A549 (cell line): Measurements from ENCODE around the gene APCDD1. TPM values are rescaled to one million over a fixed set of nuclear protein-coding genes. Genes with fewer than 3 reads are reported as not detected.
A peak's percentile ranks its signal among the peaks of the same experiment; 100 is the strongest.

Experiments used
- ATAC-seq, 2 experiments: fragments of 200-7000 bp in 1 of 2; fragments of >200 bp in 1 of 2; cut with Nextera tagmentation in 1 of 2; cut with Tn5 transposase in 1 of 2; 3 replicates each; pipeline versions ENCODE4 v1.8.0 to v1.9.1; 2018 to 2020; ENCODE audit warnings: mild to moderate bottlenecking in 1 of 2, moderate library complexity in 1 of 2
- CTCF ChIA-PET: fragments of 300-600 bp; sonication (Branson Sonifier 250); formaldehyde crosslinking; extraction: SDS; loops from one replicate; lab custom pipeline; 2021; ENCODE audit warnings: antibody characterized with exemption, inconsistent platforms; lab: Yijun Ruan, JAX
- POLR2A ChIA-PET: fragments of 350-600 bp; formaldehyde crosslinking; extraction: SDS; loops from one replicate; lab custom pipeline; 2021; ENCODE audit warnings: antibody characterized with exemption, inconsistent platforms; lab: Yijun Ruan, JAX
- DNase-seq, 2 experiments: peaks; one replicate each; pipeline versions ENCODE4 v3.0.0 to v3.0.0-alpha.2; 2011 to 2016; ENCODE audit warnings: low read depth in 1 of 2, low spot score in 1 of 2
- FAIRE-seq: peaks from 2 replicates; lab custom pipeline; 2011; peaks lifted over from hg19 to GRCh38; lab: Jason Lieb, UNC
- H3K27ac ChIP-seq, 2 experiments: fragments of >200 bp; sonication (Bioruptor Twin); formaldehyde crosslinking; 3 replicates each; pipeline ENCODE4 v1.5.1; 2016 to 2017
- H3K4me1 ChIP-seq: fragments of >200 bp; sonication (Bioruptor Twin); formaldehyde crosslinking; 3 replicates; pipeline ENCODE4 v1.6.1; 2016
- H3K4me2 ChIP-seq: fragments of >200 bp; sonication (Bioruptor Twin); formaldehyde crosslinking; 3 replicates; pipeline ENCODE4 v1.6.1; 2016
- H3K4me3 ChIP-seq: fragments of >200 bp; sonication (Bioruptor Twin); formaldehyde crosslinking; 3 replicates; pipeline ENCODE4 v1.5.1; 2016
- H3K9me3 ChIP-seq: fragments of >200 bp; sonication (Bioruptor Twin); formaldehyde crosslinking; 3 replicates; pipeline ENCODE4 v1.6.1; 2016
- ATOH8 ChIP-seq: fragments of 250-450 bp; sonication (Bioruptor Pico); IDR thresholded peaks from 2 replicates; pipeline ENCODE4 v1.5.0; 2020; ENCODE audit warnings: low read depth, mild to moderate bottlenecking, moderate library complexity
- BCL3 ChIP-seq: fragments of >200 bp; sonication (Bioruptor Twin); formaldehyde crosslinking; IDR thresholded peaks from 3 replicates; pipeline ENCODE4 v1.6.1; 2016
- CBX2 ChIP-seq: fragments of 200-600 bp; sonication (generic); IDR thresholded peaks from 2 replicates; pipeline ENCODE4 v1.6.1; 2016; ENCODE audit warnings: low read depth, mild to moderate bottlenecking, borderline replicate concordance
- CEBPB ChIP-seq, 2 experiments: fragments of >200 bp in 1 of 2; sonication (Bioruptor Twin) in 1 of 2; formaldehyde crosslinking in 1 of 2; IDR thresholded peaks; 2 replicates each; pipeline ENCODE4 v1.6.1; 2012 to 2016
- CTCF ChIP-seq: fragments of >200 bp; sonication (Bioruptor Twin); formaldehyde crosslinking; IDR thresholded peaks from 3 replicates; pipeline ENCODE4 v1.5.1; 2016
- E2F6 ChIP-seq: IDR thresholded peaks from 2 replicates; pipeline ENCODE4 v1.6.1; 2012; ENCODE audit warnings: low read depth, borderline replicate concordance
- EHF ChIP-seq: fragments of 250-450 bp; sonication (Bioruptor Pico); IDR thresholded peaks from 2 replicates; pipeline ENCODE4 v1.5.0; 2020; ENCODE audit warnings: mild to moderate bottlenecking
- EP300 ChIP-seq, 2 experiments: fragments of >200 bp; sonication (Bioruptor Twin); formaldehyde crosslinking; IDR thresholded peaks; 2 replicates in 1 of 2; 3 replicates in 1 of 2; pipeline ENCODE4 v1.6.1; 2016 to 2017
- FOSL2 ChIP-seq, 2 experiments: fragments of 450-650 bp in 1 of 2; fragments of >200 bp in 1 of 2; sonication (Bioruptor Twin) in 1 of 2; formaldehyde crosslinking; IDR thresholded peaks; 2 replicates each; pipeline versions ENCODE4 v1.5.0 to v1.6.1; 2016 to 2020; ENCODE audit warnings: mild to moderate bottlenecking in 1 of 2, moderate library complexity in 1 of 2
- HDAC2 ChIP-seq: fragments of 200-600 bp; sonication (generic); IDR thresholded peaks from 2 replicates; pipeline ENCODE4 v1.6.1; 2016
- HES2 ChIP-seq: fragments of >200 bp; sonication (Bioruptor Twin); formaldehyde crosslinking; IDR thresholded peaks from 2 replicates; pipeline ENCODE4 v1.6.1; 2016
- HMGXB4 ChIP-seq: fragments of 250-450 bp; sonication (Bioruptor Pico); IDR thresholded peaks from 2 replicates; pipeline ENCODE4 v1.5.0; 2021; ENCODE audit warnings: mild to moderate bottlenecking, moderate library complexity, borderline replicate concordance
- MAFK ChIP-seq: fragments of 450-650 bp; IDR thresholded peaks from 2 replicates; pipeline ENCODE4 v1.6.1; 2014; ENCODE audit not compliant: partially characterized antibody
- MAZ ChIP-seq: fragments of 150-350 bp; IDR thresholded peaks from 2 replicates; pipeline ENCODE4 v1.6.1; 2014; ENCODE audit warnings: antibody characterized with exemption, low read depth, low read length, borderline replicate concordance
- NFE2L2 ChIP-seq: fragments of 150-350 bp; conservative IDR thresholded peaks from 2 replicates; pipeline ENCODE4 v1.6.1; 2014; ENCODE audit warnings: low read length
- PHF8 ChIP-seq: fragments of 200-600 bp; sonication (generic); IDR thresholded peaks from 2 replicates; pipeline ENCODE4 v1.6.1; 2016; ENCODE audit warnings: low read depth, mild to moderate bottlenecking, antibody characterized with exemption, moderate library complexity, borderline replicate concordance
- RAD21 ChIP-seq, 2 experiments: fragments of >200 bp in 1 of 2; sonication (Bioruptor Twin) in 1 of 2; formaldehyde crosslinking in 1 of 2; IDR thresholded peaks in 1 of 2; conservative IDR thresholded peaks in 1 of 2; 2 replicates in 1 of 2; 3 replicates in 1 of 2; pipeline ENCODE4 v1.6.1; 2012 to 2018; ENCODE audit warnings: inconsistent platforms in 1 of 2
- REST ChIP-seq: fragments of 200-600 bp; sonication (generic); IDR thresholded peaks from 2 replicates; pipeline ENCODE4 v1.6.1; 2016; ENCODE audit warnings: antibody characterized with exemption, mild to moderate bottlenecking, moderate library complexity
- RFX5 ChIP-seq: fragments of 450-650 bp; IDR thresholded peaks from 2 replicates; pipeline ENCODE4 v1.7.1; 2014; ENCODE audit warnings: antibody characterized with exemption, mild to moderate bottlenecking, moderate library complexity
- TFCP2L1 ChIP-seq: fragments of 250-450 bp; sonication (Bioruptor Pico); IDR thresholded peaks from 2 replicates; pipeline ENCODE4 v1.5.0; 2021; ENCODE audit warnings: mild to moderate bottlenecking
- ZNF302 ChIP-seq: fragments of 250-450 bp; sonication (Bioruptor Pico); IDR thresholded peaks from 2 replicates; pipeline ENCODE4 v1.9.0; 2021; ENCODE audit warnings: inconsistent platforms, mild to moderate bottlenecking, moderate library complexity
- WGBS: methylation state at CpG from one replicate; pipeline ENCODE4 v1.1.6; 2017; ENCODE audit errors: missing lambda C conversion rate; 5-methylcytosine and 5-hydroxymethylcytosine counted together
- polyA plus RNA-seq, 4 experiments: library from polyadenylated mRNA; depleted of rRNA in 3 of 4; stranded (reverse); fragments of >200 nt; fragmentation: RNase III in 1 of 4; extraction: RNeasy Plus Mini Kit Qiagen cat#74134 plus additional on column Dnase treatment in 1 of 4; gene quantifications; 2 replicates in 3 of 4; 3 replicates in 1 of 4; pipeline ENCODE4 v1.2.3, GENCODE V29; 2011 to 2017

APCDD1 gene
- polyA plus RNA-seq, 2 of the 4 experiments (the other 2 are of a cell fraction) = not detected

- Histone ChIP-seq H3K4me2 (no peak overlapping the region), H3K27ac (no peak overlapping the region), H3K4me1 (no peaks in the 10 kb centered on the region), H3K4me3 (no peak overlapping the region), H3K9me3 (no peaks in the 10 kb centered on the region)
- peak; percentile 79 for TF ChIP-seq MAFK
- no peak for TF ChIP-seq HES2
- FAIRE-seq = no peak
- no peak for ATAC-seq
- ChIA-PET POLR2A (no interaction called here), CTCF (interaction anchor here (0.6 kb wide), 1 partner anchor 348 kb away, joined by 3 read pairs; no protein-coding TSS in a partner anchor)
- DNase-seq = no peak
- WGBS = 41% methylated on average over 3 of the region's 3 CpGs
These were observed 18.3 kb upstream of the APCDD1 start for GRCh38 chr18:10436160-10436559.

- ATAC-seq (no peak), FAIRE-seq (no peak), DNase-seq (peak; percentile 9 to 11)
- TF ChIP-seq PHF8 = no peak
- no peak for TF ChIP-seq NFE2L2
- peak; percentile 19; the same call in 1 of the 3 replicates for TF ChIP-seq CTCF
- TF ChIP-seq RAD21 (conservative IDR thresholded peaks at IDR 0.05 in 1 of 2, IDR thresholded peaks at IDR 0.05 in 1 of 2) = 0 out of 5 replicates have a peak, but pooled peaks of 1 of the 2 experiments have one; percentile 3
- TF ChIP-seq CBX2 = no peak
- no peak for TF ChIP-seq HDAC2
- Histone ChIP-seq H3K4me3 (no peak overlapping the region), H3K9me3 (no peaks in the 10 kb centered on the region), H3K27ac (no peak overlapping the region), H3K4me2 (no peak overlapping the region), H3K4me1 (no peaks in the 10 kb centered on the region)
- CTCF ChIA-PET = interaction anchor here (1.5 kb wide), 2 partner anchors 28 to 466 kb away, joined by 3 to 4 read pairs; no protein-coding TSS in a partner anchor
- POLR2A ChIA-PET = no interaction called here
These were observed 16.6 kb upstream of the APCDD1 start for GRCh38 chr18:10437837-10438236.

GRCh38 chr18:10439898-10440297 lies 14.5 kb upstream of the APCDD1 start:
- WGBS = 54% methylated on average over 8 of the region's 8 CpGs
- POLR2A ChIA-PET = no interaction called here
- FAIRE-seq (no peak), ATAC-seq (no peak), DNase-seq (no peak)
- Histone ChIP-seq H3K4me1 (no peaks in the 10 kb centered on the region), H3K4me3 (no peak overlapping the region), H3K4me2 (no peak overlapping the region), H3K27ac (no peak overlapping the region), H3K9me3 (no peaks in the 10 kb centered on the region)
- CTCF ChIA-PET = interaction anchor here (1.1 kb wide), 1 partner anchor 25 kb away, joined by 3 read pairs; no protein-coding TSS in a partner anchor
- TF ChIP-seq EHF (CRISPR knock-in tag) (no peak), TFCP2L1 (CRISPR knock-in tag) (no peak), BCL3 (no peak), ATOH8 (CRISPR knock-in tag) (no peak), EP300 (IDR thresholded peaks at IDR 0.05) (no peak), HMGXB4 (no peak), HES2 (no peak), FOSL2 (IDR thresholded peaks at IDR 0.05) (no peak), FOSL2 (CRISPR knock-in tag; IDR thresholded peaks at IDR 0.05) (no peak), REST (no peak), RAD21 (conservative IDR thresholded peaks at IDR 0.05 in 1 of 2, IDR thresholded peaks at IDR 0.05 in 1 of 2) (no peak), CEBPB (IDR thresholded peaks at IDR 0.05) (no peak), E2F6 (no peak), MAZ (no peak), ZNF302 (CRISPR knock-in tag) (no peak), RFX5 (no peak)
